GM15510 (cell line): ENCODE data around the gene IL12A.

Experiments
- POLR2A ChIP-seq: IDR thresholded peaks from 3 replicates; pipeline ENCODE4 v1.6.1; 2011; ENCODE audit warnings: borderline replicate concordance; ENCODE audit not compliant: insufficient read length; ENCODE audit errors: extremely low read depth

IL12A gene

GRCh38 chr3:159988617-159989271 is at the start of gene IL12A:
Gene IL12A, plus strand, starts transcription at chr3:159988835.
- peak; percentile 58 for TF ChIP-seq POLR2A

- no peak for TF ChIP-seq POLR2A
Measured at GRCh38 chr3:159941038-159942000, 47.3 kb upstream of the IL12A start.

GRCh38 chr3:159944781-159945180 is 43.9 kb upstream of the IL12A start:
- no peak for TF ChIP-seq POLR2A

GRCh38 chr3:159945930-159946329 is 42.7 kb upstream of the IL12A start:
- TF ChIP-seq POLR2A = no peak

- no peak for TF ChIP-seq POLR2A
Measured at GRCh38 chr3:159947220-159947619, 41.4 kb upstream of the IL12A start.

GRCh38 chr3:159948429-159949144 is 40.0 kb upstream of the IL12A start:
- TF ChIP-seq POLR2A = no peak

- no peak for TF ChIP-seq POLR2A
Measured at GRCh38 chr3:159950156-159950898, 38.3 kb upstream of the IL12A start.

- TF ChIP-seq POLR2A = no peak
Measured at GRCh38 chr3:159951540-159951939, 37.1 kb upstream of the IL12A start.

- TF ChIP-seq POLR2A = no peak
Measured at GRCh38 chr3:159953325-159954085, 35.1 kb upstream of the IL12A start.

- no peak for TF ChIP-seq POLR2A
Measured at GRCh38 chr3:159960188-159961148, 28.2 kb upstream of the IL12A start.

- no peak for TF ChIP-seq POLR2A
Measured at GRCh38 chr3:159964166-159964973, 24.3 kb upstream of the IL12A start.

- TF ChIP-seq POLR2A = no peak
Measured at GRCh38 chr3:159971311-159971710, 17.3 kb upstream of the IL12A start.
